WTC11 (cell line): Measurements from ENCODE around the gene PHKB.

ENCODE experiments used
- CTCF ChIP-seq: fragments of 200-600 bp; IDR thresholded peaks from 2 replicates; pipeline ENCODE4 v1.8.0; 2022; ENCODE audit warnings: antibody characterized with exemption
- SP1 ChIP-seq: sonication (generic); formaldehyde crosslinking; conservative IDR thresholded peaks from 2 replicates; pipeline ENCODE4 v1.8.1; 2022; ENCODE audit warnings: missing genetic modification reagents
- ZNF121 ChIP-seq: sonication (generic); formaldehyde crosslinking; IDR thresholded peaks from 2 replicates; pipeline ENCODE4 v1.8.0; 2023; ENCODE audit warnings: missing genetic modification reagents
- TF ChIP-seq, protein P1 (sequence below): sonication (generic); formaldehyde crosslinking; IDR thresholded peaks from 2 replicates; pipeline ENCODE4 v1.8.1; 2022; ENCODE audit warnings: low read depth, mild to moderate bottlenecking, moderate library complexity, missing genetic modification reagents, borderline replicate concordance
- TF ChIP-seq, protein P2 (sequence below): sonication (generic); formaldehyde crosslinking; IDR thresholded peaks from 2 replicates; pipeline ENCODE4 v1.8.1; 2022; ENCODE audit warnings: low read depth, missing genetic modification reagents, borderline replicate concordance

- TF ChIP-seq CTCF (no peak), SP1 (no peak), ZNF121 (CRISPR knock-in tag) (no peak)
- TF ChIP-seq, protein P1, sequence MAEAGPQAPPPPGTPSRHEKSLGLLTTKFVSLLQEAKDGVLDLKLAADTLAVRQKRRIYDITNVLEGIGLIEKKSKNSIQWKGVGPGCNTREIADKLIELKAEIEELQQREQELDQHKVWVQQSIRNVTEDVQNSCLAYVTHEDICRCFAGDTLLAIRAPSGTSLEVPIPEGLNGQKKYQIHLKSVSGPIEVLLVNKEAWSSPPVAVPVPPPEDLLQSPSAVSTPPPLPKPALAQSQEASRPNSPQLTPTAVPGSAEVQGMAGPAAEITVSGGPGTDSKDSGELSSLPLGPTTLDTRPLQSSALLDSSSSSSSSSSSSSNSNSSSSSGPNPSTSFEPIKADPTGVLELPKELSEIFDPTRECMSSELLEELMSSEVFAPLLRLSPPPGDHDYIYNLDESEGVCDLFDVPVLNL: no peak
- TF ChIP-seq, protein P2, sequence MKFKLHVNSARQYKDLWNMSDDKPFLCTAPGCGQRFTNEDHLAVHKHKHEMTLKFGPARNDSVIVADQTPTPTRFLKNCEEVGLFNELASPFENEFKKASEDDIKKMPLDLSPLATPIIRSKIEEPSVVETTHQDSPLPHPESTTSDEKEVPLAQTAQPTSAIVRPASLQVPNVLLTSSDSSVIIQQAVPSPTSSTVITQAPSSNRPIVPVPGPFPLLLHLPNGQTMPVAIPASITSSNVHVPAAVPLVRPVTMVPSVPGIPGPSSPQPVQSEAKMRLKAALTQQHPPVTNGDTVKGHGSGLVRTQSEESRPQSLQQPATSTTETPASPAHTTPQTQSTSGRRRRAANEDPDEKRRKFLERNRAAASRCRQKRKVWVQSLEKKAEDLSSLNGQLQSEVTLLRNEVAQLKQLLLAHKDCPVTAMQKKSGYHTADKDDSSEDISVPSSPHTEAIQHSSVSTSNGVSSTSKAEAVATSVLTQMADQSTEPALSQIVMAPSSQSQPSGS: no peak
These were observed 2.9 kb downstream of the PHKB start for GRCh38 chr16:47463771-47464624.
